GM18909 (cell line): ENCODE results near the gene SLC8A2.
"Not testable (repeated sequence)": the region's sequence is repeated elsewhere in the genome, so short reads cannot be mapped to it uniquely, and the experiment has no call there.

ENCODE experiments used
- ATAC-seq: cut with Tn5 transposase; IDR thresholded peaks from one replicate; pipeline ENCODE4 v1.9.1; 2021; ENCODE audit warnings: mild to moderate bottlenecking; ENCODE audit not compliant: unreplicated experiment, poor library complexity

The SLC8A2 gene

GRCh38 chr19:47417746-47418691 is 53.7 kb downstream of the SLC8A2 start:
- no peak for ATAC-seq

- no peak for ATAC-seq
These were observed 54.5 kb downstream of the SLC8A2 start for GRCh38 chr19:47417107-47417745.

- ATAC-seq: no peak
These were observed 55.1 kb downstream of the SLC8A2 start for GRCh38 chr19:47416643-47416985.

GRCh38 chr19:47415953-47416642 is 55.6 kb downstream of the SLC8A2 start:
- no peak for ATAC-seq

GRCh38 chr19:47414469-47414868 is 57.2 kb downstream of the SLC8A2 start:
- ATAC-seq: no peak

GRCh38 chr19:47413941-47414340 is 57.8 kb downstream of the SLC8A2 start:
- ATAC-seq: no peak

GRCh38 chr19:47411696-47412095 is 60.0 kb downstream of the SLC8A2 start:
- not testable (repeated sequence) for ATAC-seq

GRCh38 chr19:47411101-47411500 is 60.6 kb downstream of the SLC8A2 start:
- no peak for ATAC-seq

GRCh38 chr19:47408156-47408938 is 63.3 kb downstream of the SLC8A2 start:
- no peak for ATAC-seq

- no peak for ATAC-seq
These were observed 64.3 kb downstream of the SLC8A2 start for GRCh38 chr19:47407417-47407774.

- no peak for ATAC-seq
These were observed 64.8 kb downstream of the SLC8A2 start for GRCh38 chr19:47406711-47407416.

GRCh38 chr19:47405854-47406417 is 65.8 kb downstream of the SLC8A2 start:
- ATAC-seq: no peak

- ATAC-seq: no peak
These were observed 66.5 kb downstream of the SLC8A2 start for GRCh38 chr19:47405197-47405550.

- ATAC-seq: no peak
These were observed 67.1 kb downstream of the SLC8A2 start for GRCh38 chr19:47404334-47405196.

- ATAC-seq: no peak
These were observed 69.2 kb downstream of the SLC8A2 start for GRCh38 chr19:47402504-47402903.

GRCh38 chr19:47398707-47399597 is 72.7 kb downstream of the SLC8A2 start:
- no peak for ATAC-seq

- ATAC-seq: no peak
These were observed 80.0 kb downstream of the SLC8A2 start for GRCh38 chr19:47391510-47392223.
